Measurements from ENCODE around the gene ABHD10. TPM values are rescaled to one million over a fixed set of nuclear protein-coding genes. Genes with fewer than 3 reads are reported as not detected.

The ABHD10 gene
- total RNA-seq, 1 experiment from 2014 or later, result 41.8 TPM

DNA sequence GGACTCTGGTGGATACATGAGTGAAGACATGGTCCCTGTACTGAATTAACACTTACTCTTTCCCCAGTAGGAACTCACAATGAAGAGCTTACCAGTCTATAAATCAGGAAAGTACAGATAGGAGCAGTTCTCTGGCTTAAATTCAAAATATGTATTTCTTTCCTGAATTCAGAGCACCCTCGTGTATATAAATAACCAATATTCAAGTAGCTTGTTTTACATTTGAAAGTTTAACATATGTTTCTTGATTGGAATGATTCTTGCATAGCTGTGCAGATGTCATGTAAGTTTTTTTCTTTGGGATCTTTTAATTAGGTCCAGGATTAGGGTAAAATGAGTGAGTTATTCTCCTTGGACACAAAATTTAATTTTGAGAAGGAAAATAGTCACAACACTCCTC is 40.9 kb downstream of the ABHD10 start:
- TF ChIP-seq, protein P1, sequence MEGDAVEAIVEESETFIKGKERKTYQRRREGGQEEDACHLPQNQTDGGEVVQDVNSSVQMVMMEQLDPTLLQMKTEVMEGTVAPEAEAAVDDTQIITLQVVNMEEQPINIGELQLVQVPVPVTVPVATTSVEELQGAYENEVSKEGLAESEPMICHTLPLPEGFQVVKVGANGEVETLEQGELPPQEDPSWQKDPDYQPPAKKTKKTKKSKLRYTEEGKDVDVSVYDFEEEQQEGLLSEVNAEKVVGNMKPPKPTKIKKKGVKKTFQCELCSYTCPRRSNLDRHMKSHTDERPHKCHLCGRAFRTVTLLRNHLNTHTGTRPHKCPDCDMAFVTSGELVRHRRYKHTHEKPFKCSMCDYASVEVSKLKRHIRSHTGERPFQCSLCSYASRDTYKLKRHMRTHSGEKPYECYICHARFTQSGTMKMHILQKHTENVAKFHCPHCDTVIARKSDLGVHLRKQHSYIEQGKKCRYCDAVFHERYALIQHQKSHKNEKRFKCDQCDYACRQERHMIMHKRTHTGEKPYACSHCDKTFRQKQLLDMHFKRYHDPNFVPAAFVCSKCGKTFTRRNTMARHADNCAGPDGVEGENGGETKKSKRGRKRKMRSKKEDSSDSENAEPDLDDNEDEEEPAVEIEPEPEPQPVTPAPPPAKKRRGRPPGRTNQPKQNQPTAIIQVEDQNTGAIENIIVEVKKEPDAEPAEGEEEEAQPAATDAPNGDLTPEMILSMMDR (IDR thresholded peaks at IDR 0.05; ENCODE audit: insufficient read depth in 1 of 2, low read depth in 1 of 2, low read length in 1 of 2, severe bottlenecking in 1 of 2, unreplicated experiment in 1 of 2), result no peak
- no peak for DNase-seq
- no peaks in the 10 kb centered on the region for H3K27me3 Mint-ChIP-seq (ENCODE audit: insufficient read depth, unreplicated experiment)
- no peak overlapping the region for H3K27ac Mint-ChIP-seq (ENCODE audit: unreplicated experiment)
- H3K9me3 ChIP-seq, result no peaks in the 10 kb centered on the region
- peaks cover 11% of the 10 kb centered on the region for H3K9me3 Mint-ChIP-seq (ENCODE audit: unreplicated experiment)
- H3K4me3 Mint-ChIP-seq (ENCODE audit: unreplicated experiment), result no peak overlapping the region
- intact Hi-C loops (cut with micrococcal nuclease; ENCODE audit: unreplicated experiment), result no loop called here
- CTCF ChIA-PET, result no interaction called here
- no peaks in the 10 kb centered on the region for H3K4me1 ChIP-seq
- H3K27me3 ChIP-seq (replicated peaks; ENCODE audit: control insufficient read depth, insufficient read depth, low read length), result no peaks in the 10 kb centered on the region
- H3K36me3 ChIP-seq (ENCODE audit: control insufficient read depth, insufficient read depth, low read length), result no peaks in the 10 kb centered on the region
- H3K36me3 Mint-ChIP-seq (ENCODE audit: insufficient read depth, unreplicated experiment), result no peaks in the 10 kb centered on the region
- no TSS peak for BruUV-seq (replicated peaks)
- no peak overlapping the region for H3K4me3 ChIP-seq (ENCODE audit: low read depth, low read length)
- POLR2A ChIA-PET, result no interaction called here
- no peaks in the 10 kb centered on the region for H3K4me1 Mint-ChIP-seq (ENCODE audit: low read depth, unreplicated experiment)

DNA sequence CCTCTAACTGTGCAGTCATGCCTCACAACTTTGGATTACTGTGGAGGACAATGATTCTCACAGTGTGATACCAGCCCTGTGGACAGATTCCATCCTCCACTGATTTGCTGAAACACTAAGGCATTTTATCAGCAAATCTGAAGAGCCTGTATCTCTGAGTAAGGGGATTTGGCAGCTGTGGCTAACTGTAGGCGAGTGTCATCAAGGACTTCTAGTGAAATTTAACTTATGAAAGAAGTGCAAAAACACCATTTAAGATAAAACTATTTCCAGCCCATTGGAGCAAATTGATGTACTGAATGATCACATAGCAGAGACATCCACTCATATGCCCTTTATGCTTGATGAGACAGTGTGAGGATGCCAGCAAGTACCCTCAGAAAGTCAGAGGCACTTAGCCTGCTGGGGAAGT is 41.9 kb downstream of the ABHD10 start:
- Histone ChIP-seq H3K9me3 (no peaks in the 10 kb centered on the region), H3K36me3 (ENCODE audit: control insufficient read depth, insufficient read depth, low read length) (no peaks in the 10 kb centered on the region), H3K4me1 (no peaks in the 10 kb centered on the region), H3K4me3 (ENCODE audit: low read depth, low read length) (no peak overlapping the region), H3K27me3 (replicated peaks; ENCODE audit: control insufficient read depth, insufficient read depth, low read length) (no peaks in the 10 kb centered on the region)
- Mint-ChIP-seq H3K4me3 (ENCODE audit: unreplicated experiment) (no peak overlapping the region), H3K27me3 (ENCODE audit: insufficient read depth, unreplicated experiment) (no peaks in the 10 kb centered on the region), H3K9me3 (ENCODE audit: unreplicated experiment) (peaks cover 11% of the 10 kb centered on the region), H3K27ac (ENCODE audit: unreplicated experiment) (no peak overlapping the region), H3K4me1 (ENCODE audit: low read depth, unreplicated experiment) (no peaks in the 10 kb centered on the region), H3K36me3 (ENCODE audit: insufficient read depth, unreplicated experiment) (no peaks in the 10 kb centered on the region)
- POLR2A ChIA-PET, result no interaction called here
- intact Hi-C loops (cut with micrococcal nuclease; ENCODE audit: unreplicated experiment), result no loop called here
- TF ChIP-seq, protein P1 (IDR thresholded peaks at IDR 0.05; ENCODE audit: insufficient read depth in 1 of 2, low read depth in 1 of 2, low read length in 1 of 2, severe bottlenecking in 1 of 2, unreplicated experiment in 1 of 2), result no peak
- CTCF ChIA-PET, result no interaction called here
- no peak for DNase-seq
- no TSS peak for BruUV-seq (replicated peaks)

DNA sequence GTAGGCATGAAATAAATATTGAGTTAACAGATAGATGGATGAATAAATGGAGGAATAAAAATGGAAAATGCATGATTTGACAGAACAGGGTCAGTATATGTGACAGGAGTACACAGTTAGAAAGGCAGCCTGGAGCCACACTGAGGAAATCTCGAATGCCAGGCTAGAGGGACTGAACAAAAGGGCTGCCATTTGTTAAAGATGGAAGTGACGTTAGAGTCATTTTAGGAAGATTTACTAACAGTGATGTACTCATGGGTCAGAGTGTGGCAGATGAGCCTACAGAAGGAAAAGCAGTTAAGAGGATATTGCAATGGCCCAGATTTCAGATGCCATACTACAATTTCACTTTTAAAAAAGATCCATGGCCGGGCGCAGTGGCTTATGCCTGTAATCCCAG is 48.3 kb downstream of the ABHD10 start:
- BruUV-seq (replicated peaks), result no TSS peak
- intact Hi-C loops (cut with micrococcal nuclease; ENCODE audit: unreplicated experiment), result no loop called here
- TF ChIP-seq, protein P1 (IDR thresholded peaks at IDR 0.05; ENCODE audit: insufficient read depth in 1 of 2, low read depth in 1 of 2, low read length in 1 of 2, severe bottlenecking in 1 of 2, unreplicated experiment in 1 of 2), result no peak
- POLR2A ChIA-PET, result no interaction called here
- Mint-ChIP-seq H3K36me3 (ENCODE audit: insufficient read depth, unreplicated experiment) (no peaks in the 10 kb centered on the region), H3K4me3 (ENCODE audit: unreplicated experiment) (no peak overlapping the region), H3K27me3 (ENCODE audit: insufficient read depth, unreplicated experiment) (peaks cover 2% of the 10 kb centered on the region), H3K4me1 (ENCODE audit: low read depth, unreplicated experiment) (no peaks in the 10 kb centered on the region), H3K27ac (ENCODE audit: unreplicated experiment) (no peak overlapping the region), H3K9me3 (ENCODE audit: unreplicated experiment) (peaks cover under 1% of the 10 kb centered on the region)
- CTCF ChIA-PET, result no interaction called here
- Histone ChIP-seq H3K4me3 (ENCODE audit: low read depth, low read length) (no peak overlapping the region), H3K27me3 (replicated peaks; ENCODE audit: control insufficient read depth, insufficient read depth, low read length) (no peaks in the 10 kb centered on the region), H3K36me3 (ENCODE audit: control insufficient read depth, insufficient read depth, low read length) (no peaks in the 10 kb centered on the region), H3K9me3 (no peaks in the 10 kb centered on the region), H3K4me1 (no peaks in the 10 kb centered on the region)
- DNase-seq, result no peak

Data from Caco-2 (cell line).